DOHH2 (cell line): ENCODE data around the gene OBSCN.

ENCODE experiments used
- H3F3A ChIP-seq: fragments of 200-600 bp; sonication (generic), shearing (Covaris generic); 2 replicates; pipeline ENCODE4 v1.6.0; 2016; ENCODE audit warnings: antibody characterized with exemption, mild to moderate bottlenecking; ENCODE audit not compliant: control insufficient read depth, insufficient read depth
- H3K27ac ChIP-seq: fragments of 200-600 bp; sonication (generic); 2 replicates; pipeline ENCODE4 v1.5.1; 2014; ENCODE audit warnings: low read depth, mild to moderate bottlenecking, low read length, moderate library complexity
- H3K27me3 ChIP-seq: fragments of 200-600 bp; sonication (generic); 2 replicates; pipeline ENCODE4 v1.6.1; 2014; ENCODE audit warnings: mild to moderate bottlenecking, low read length, mixed read lengths; ENCODE audit not compliant: control insufficient read depth
- H3K36me3 ChIP-seq: fragments of 200-600 bp; sonication (generic); 2 replicates; pipeline ENCODE4 v1.6.1; 2014; ENCODE audit warnings: mild to moderate bottlenecking, low read length, moderate library complexity, mixed read lengths; ENCODE audit not compliant: control insufficient read depth
- H3K4me1 ChIP-seq: fragments of 200-600 bp; sonication (generic); 2 replicates; pipeline ENCODE4 v1.6.1; 2014; ENCODE audit warnings: mild to moderate bottlenecking, low read length, mixed read lengths; ENCODE audit not compliant: control insufficient read depth
- H3K4me2 ChIP-seq: fragments of 200-600 bp; sonication (generic); 2 replicates; pipeline ENCODE4 v1.6.0; 2014; ENCODE audit warnings: mild to moderate bottlenecking, low read length, moderate library complexity
- H3K4me3 ChIP-seq: fragments of 200-600 bp; sonication (generic); 2 replicates; pipeline ENCODE4 v1.5.1; 2014; ENCODE audit warnings: mild to moderate bottlenecking, low read length, mixed read lengths
- H3K79me2 ChIP-seq: fragments of 200-600 bp; sonication (generic); 2 replicates; pipeline ENCODE4 v1.6.1; 2014; ENCODE audit warnings: mild to moderate bottlenecking, low read length, mixed read lengths; ENCODE audit not compliant: control insufficient read depth
- H3K9me2 ChIP-seq: fragments of 200-600 bp; sonication (generic); replicated peaks from 2 replicates; pipeline ENCODE4 v1.6.1; 2014; ENCODE audit warnings: mild to moderate bottlenecking, low read length, mixed read lengths; ENCODE audit not compliant: control insufficient read depth
- H3K9me3 ChIP-seq: fragments of 200-600 bp; sonication (generic); 2 replicates; pipeline ENCODE4 v1.6.1; 2014; ENCODE audit warnings: antibody characterized with exemption, low read length, mixed read lengths; ENCODE audit not compliant: control insufficient read depth, insufficient read depth
- H4K20me1 ChIP-seq: fragments of 200-600 bp; sonication (generic); 2 replicates; pipeline ENCODE4 v1.6.0; 2014; ENCODE audit warnings: low read depth, mild to moderate bottlenecking, antibody characterized with exemption, low read length, moderate library complexity; ENCODE audit not compliant: control insufficient read depth, insufficient read depth
- CTCF ChIP-seq: fragments of 200-600 bp; sonication (generic); IDR thresholded peaks from one replicate; pipeline ENCODE4 v1.5.1; 2014; ENCODE audit warnings: antibody characterized with exemption, mild to moderate bottlenecking, low read depth, low read length; ENCODE audit not compliant: poor library complexity, severe bottlenecking
- EZH2phosphoT487 ChIP-seq: fragments of 200-600 bp; sonication (generic); IDR thresholded peaks from 2 replicates; pipeline ENCODE4 v1.6.1; 2017; ENCODE audit warnings: borderline replicate concordance, mild to moderate bottlenecking, antibody characterized with exemption, low read length, moderate library complexity, mixed read lengths

The OBSCN gene

GRCh38 chr1:228224198-228225164, 16.6 kb downstream of the OBSCN start:
- no peak overlapping the region for H3K4me2 ChIP-seq
- no peaks in the 10 kb centered on the region for H3K9me3 ChIP-seq
- H3K4me1 ChIP-seq = no peaks in the 10 kb centered on the region
- no peaks in the 10 kb centered on the region for H4K20me1 ChIP-seq
- H3K9me2 ChIP-seq = no peaks in the 10 kb centered on the region
- no peaks in the 10 kb centered on the region for H3K27me3 ChIP-seq
- TF ChIP-seq CTCF (no peak), EZH2phosphoT487 (no peak)
- H3F3A ChIP-seq = no peaks in the 10 kb centered on the region
- H3K79me2 ChIP-seq = no peaks in the 10 kb centered on the region
- H3K27ac ChIP-seq = no peak overlapping the region
- no peaks in the 10 kb centered on the region for H3K36me3 ChIP-seq
- H3K4me3 ChIP-seq = no peak overlapping the region

- H3K27me3 ChIP-seq = no peaks in the 10 kb centered on the region
- H3K9me2 ChIP-seq = no peaks in the 10 kb centered on the region
- no peak overlapping the region for H3K27ac ChIP-seq
- no peaks in the 10 kb centered on the region for H4K20me1 ChIP-seq
- H3K4me1 ChIP-seq = no peaks in the 10 kb centered on the region
- H3K79me2 ChIP-seq = no peaks in the 10 kb centered on the region
- TF ChIP-seq CTCF = no peak
- TF ChIP-seq EZH2phosphoT487 = no peak
- no peaks in the 10 kb centered on the region for H3K36me3 ChIP-seq
- no peaks in the 10 kb centered on the region for H3K9me3 ChIP-seq
- no peak overlapping the region for H3K4me2 ChIP-seq
- H3K4me3 ChIP-seq = no peak overlapping the region
- H3F3A ChIP-seq = no peaks in the 10 kb centered on the region
Observed at GRCh38 chr1:228225165-228225710, 17.4 kb downstream of the OBSCN start.

- H3K4me1 ChIP-seq = no peaks in the 10 kb centered on the region
- TF ChIP-seq EZH2phosphoT487 (no peak), CTCF (no peak)
- no peaks in the 10 kb centered on the region for H3K36me3 ChIP-seq
- no peaks in the 10 kb centered on the region for H3K27me3 ChIP-seq
- H3K79me2 ChIP-seq = no peaks in the 10 kb centered on the region
- H3K4me2 ChIP-seq = no peak overlapping the region
- H3K27ac ChIP-seq = no peak overlapping the region
- H3F3A ChIP-seq = no peaks in the 10 kb centered on the region
- no peaks in the 10 kb centered on the region for H3K9me2 ChIP-seq
- no peaks in the 10 kb centered on the region for H4K20me1 ChIP-seq
- H3K9me3 ChIP-seq = no peaks in the 10 kb centered on the region
- H3K4me3 ChIP-seq = no peak overlapping the region
Observed at GRCh38 chr1:228225740-228226139, 17.9 kb downstream of the OBSCN start.
